HK-2 (cell line): Measurements from ENCODE around the gene ZNF618.
A peak's percentile ranks its signal among the peaks of the same experiment; 100 is the strongest.

Experiments used
- DNase-seq: peaks from one replicate; pipeline ENCODE4 v3.0.0-alpha.2; 2018; ENCODE audit not compliant: unreplicated experiment

The ZNF618 gene

DNA sequence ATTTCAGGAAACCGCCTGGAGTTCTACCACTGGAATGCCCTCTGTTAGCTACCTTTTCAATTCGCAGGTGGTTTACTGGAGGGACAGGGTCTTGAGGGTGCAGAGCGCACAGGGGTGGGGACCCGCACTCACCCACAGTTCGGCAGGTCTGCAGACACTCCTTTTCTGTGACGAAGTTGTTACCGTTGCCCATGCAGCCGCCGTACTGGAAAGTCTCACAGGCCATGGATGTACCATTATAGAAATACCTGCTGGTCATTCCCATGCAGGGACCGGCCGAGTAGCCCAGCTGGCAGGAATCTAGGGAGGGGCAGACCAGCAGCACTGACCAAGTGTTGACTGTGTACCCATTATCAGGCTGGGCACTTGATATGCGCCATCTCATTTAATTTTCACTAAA, 185.2 kb downstream of the ZNF618 start:
- no peak for DNase-seq

DNA sequence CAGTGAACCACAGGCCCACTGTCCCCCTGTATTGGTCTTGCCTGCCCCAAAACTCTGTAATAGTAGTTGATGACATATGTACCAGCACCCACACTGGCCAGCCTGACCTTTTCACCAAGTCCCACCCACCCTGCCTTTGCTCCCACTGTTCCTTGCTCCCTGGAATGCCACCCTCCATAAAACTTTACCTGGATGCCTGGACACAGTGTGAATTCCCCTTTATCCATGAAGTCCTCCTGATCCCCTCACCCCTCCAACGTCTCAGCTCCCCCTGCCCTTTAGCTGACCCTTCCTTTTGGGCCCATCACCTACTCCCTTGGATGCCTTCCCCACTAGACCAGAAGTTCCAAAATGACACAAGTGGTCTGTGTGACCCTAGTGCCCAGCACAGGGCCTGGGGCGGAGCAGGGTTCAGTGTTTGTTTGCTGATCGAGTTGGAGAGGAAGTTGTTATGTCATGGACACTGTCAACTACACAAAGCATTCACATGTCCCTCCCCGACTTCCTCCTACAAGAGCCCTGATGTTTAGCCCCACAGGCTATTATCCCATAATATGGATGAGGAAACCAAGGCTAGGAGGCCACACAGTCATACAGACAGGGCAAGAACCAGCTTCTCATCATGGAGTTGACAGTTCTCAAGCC, 185.8 kb downstream of the ZNF618 start:
- DNase-seq: no peak

- no peak for DNase-seq
Observed at GRCh38 chr9:114065304-114065703, 189.2 kb downstream of the ZNF618 start.

DNA sequence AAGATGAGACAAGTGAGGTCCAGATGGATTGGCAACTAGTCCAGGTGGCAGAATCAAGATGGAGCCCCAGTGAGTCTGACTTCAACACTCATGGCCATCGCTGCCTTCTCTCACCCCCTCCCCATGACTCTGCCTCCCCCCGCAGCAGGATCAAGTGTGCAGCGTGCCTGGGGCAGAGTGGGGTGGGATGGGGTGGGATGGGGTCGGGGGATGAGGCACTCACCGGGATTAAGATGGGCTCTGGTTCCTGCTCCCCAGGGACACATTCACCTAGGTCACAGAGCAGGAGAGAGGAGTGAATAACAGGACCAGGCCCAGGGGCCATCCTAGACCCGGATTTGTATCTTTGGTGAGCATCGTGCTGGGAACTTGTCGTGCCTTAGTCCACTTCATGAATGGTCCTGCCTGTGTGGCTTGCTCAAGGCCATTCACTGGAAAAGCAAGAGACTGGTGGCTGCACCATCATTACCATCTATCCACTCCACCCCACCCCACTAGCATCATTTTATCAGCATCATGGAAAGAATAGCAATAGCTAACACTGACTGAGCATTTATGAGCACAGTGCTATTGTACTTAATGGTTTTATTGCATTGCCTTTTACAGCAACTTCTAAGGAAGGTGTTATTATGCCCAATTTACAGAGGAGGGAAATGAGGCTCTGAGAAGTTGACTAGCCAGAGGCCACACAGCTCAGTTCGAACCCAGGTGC, 193.5 kb downstream of the ZNF618 start:
- no peak for DNase-seq

- no peak for DNase-seq
Observed at GRCh38 chr9:114070188-114071103, 194.3 kb downstream of the ZNF618 start.

GRCh38 chr9:114071197-114071795, 195.2 kb downstream of the ZNF618 start:
- DNase-seq: no peak

GRCh38 chr9:114072184-114073140, 196.4 kb downstream of the ZNF618 start:
- no peak for DNase-seq

DNA sequence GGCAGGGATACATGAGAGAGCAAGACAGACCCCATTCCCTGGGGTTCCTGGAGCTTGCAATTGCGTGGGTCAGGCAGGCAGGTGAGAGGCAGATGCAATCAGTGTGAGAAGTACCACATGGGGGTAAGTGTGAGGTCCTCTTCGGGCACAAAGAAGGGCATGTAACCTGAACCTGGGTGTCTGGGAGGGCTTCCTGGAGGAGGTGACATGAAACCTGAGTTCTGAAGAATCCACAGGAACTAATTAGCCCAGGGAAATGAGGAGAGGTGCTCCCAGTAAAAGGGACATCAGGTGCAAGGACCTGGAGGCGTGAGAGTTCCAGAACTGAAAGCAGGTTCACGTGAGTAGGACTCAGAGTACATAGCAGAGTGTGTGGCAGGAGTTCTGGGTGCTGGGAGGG, 199.5 kb downstream of the ZNF618 start:
- DNase-seq: no peak

DNA sequence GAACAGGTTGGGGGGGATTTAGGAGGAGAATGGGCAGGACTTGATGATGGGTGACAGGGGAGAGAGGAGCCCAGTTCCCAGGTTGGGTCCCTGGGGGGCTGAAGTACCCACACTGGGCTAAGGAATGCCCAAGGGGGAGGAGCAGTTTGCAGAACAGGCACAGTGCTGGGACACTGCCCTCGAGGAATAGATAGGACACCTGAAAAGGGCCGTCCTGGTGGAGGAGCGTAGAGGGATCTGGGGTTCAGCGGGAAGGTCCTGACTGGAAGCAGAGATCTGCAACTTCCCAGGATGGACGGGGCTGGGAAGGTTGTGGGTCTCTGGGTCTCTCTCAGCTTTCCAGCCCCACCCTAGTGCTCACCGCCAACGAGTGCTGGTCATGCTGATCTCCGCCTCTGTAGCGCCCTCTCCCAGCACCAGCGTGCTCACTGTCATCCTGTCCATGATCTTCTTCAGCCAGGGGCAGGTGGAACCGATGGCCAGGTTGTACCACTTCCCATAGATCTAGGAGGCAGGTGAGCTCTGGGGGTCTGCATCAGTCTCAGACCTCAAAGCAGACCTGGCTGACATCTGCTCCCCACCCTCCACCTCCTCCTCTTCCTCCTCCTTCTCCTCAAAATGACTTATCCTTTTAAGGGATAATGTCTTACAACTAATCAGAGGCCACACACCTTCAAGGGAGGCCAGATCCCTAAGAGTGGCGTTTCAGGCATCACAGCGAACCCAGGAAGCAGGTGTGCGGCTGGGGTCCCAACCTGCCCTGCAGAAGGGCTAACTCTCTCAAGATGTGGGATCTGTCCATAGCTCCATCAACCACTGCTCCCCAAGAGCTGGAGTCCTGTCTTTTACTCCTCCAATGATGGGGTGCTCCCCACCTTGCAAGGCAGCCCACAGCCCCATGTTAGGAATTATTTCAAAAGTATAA, 200.4 kb downstream of the ZNF618 start:
- DNase-seq: no peak

DNA sequence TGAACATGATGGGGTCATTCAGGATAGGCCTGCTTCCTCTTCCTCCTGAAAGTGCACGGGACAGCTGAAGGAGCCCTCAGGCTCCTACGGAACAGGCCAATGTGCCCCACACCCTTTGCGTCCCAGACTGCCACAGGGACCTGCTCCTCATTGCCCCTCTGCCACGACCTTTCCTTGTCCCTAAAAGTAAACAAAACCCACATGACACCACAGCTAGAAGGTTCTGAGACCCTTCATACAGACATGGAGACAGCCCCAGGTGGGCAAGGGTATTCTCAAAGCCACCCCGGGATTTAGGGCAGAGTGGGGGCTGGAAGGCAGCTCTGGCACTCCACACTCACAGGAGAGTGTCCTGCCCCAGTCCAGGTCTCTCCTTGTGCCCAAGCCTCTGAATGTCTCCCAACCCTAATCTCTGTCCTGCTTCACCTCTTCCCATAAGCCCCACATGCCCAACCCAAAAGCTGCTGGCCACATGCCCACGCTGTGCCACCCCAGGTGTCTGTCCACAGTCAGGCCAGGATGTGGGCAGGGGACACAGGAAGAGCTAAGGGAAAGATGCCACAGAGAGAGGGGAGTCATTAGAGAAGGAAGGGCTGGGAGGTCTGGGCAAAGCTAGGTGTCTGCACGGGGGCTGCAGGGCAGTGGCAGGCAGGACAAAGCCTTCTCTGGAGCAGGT, 201.2 kb downstream of the ZNF618 start:
- DNase-seq: no peak

DNA sequence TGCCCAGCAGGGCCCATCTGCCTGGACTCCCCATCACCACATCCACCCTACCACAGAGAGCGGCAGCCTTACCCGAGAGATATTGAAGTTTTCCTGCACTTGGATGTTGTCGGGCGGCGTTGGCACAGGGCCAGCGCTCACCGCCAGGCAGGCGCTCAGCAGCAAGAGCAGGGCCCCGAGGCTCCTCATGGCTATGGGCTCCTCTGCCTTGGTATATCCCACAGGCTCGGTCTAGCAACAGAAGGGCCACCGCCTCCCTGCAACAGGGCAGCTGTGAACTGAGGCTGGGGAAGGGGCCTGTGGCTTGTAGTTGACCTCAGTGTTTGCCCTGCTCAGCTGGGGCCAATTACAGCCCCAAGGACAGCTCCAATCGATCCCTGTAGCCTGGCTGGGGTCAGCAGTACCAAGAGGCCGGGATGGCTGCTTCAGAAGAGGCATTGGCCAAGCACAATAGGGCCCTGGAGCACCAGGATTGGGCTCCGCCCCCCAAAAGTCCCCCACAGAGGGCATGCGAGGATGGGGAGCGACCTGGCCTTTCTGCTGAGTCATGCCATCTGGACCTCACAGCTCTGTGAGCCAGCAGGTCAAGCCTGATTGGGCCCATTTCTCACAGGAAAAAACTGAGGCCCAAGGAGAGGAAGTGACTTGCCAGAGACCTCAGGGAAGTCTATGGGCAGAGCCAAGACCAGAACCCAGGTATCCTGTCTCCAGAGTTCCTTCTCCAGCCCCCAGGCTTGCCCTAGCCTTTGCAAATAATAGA, 202.1 kb downstream of the ZNF618 start, which contains the start of gene AMBP:
Gene AMBP (minus strand): TSS at position 280 of the 760 bp plus-strand sequence. CDS start 91 bp downstream, at position 189.
- no peak for DNase-seq

DNA sequence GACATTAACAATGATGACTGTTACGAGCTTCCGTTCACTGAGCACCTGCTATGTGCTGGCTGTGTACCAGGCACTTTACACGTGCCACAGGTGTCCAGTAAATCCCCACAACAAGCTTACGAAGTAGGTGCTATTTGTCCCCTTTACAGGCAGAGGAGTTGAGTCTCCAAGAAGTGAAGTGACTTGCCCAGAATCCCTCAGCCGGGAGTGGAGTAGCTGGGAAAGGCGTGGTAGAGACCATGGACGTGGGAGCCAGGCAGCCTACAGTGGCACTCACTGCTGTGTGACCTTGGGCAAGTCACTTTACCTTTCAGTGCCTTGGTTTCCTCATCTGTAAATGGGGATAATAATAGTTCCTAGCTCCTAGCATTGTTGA, 202.7 kb downstream of the ZNF618 start:
- no peak for DNase-seq

- DNase-seq: no peak
Observed at GRCh38 chr9:114080195-114080772, 204.2 kb downstream of the ZNF618 start.

DNA sequence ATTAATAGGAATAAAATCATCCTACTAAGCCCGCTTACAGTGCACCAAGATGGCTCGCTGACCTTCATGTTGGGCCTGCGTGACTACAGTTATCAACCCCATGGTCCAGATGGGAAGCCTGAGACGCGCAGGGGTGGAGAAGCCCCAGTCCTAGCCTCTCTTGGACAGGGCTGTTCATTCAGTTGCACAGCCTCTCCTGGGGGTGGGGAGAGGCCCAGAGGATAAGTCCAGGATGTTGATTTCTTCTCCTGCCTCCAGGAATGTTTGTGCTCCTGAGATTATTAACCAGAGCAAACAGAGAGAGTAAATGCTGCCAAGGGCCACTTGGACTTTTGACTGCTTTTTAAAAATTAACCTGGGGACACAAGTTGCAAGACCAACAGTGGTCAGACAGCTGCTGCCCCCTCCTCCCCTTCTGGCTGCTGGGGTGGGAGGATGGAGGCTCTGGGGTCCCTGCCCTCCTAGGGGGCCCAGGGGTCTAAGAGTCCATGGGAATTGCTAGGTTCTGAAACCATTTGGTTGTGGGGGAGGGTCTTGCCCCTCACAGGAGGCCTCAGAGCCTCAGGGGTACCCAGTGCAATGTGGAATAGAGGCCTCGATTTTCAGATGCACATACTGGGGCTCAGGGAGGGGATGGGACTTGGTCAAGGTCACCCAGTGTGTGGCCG, 204.8 kb downstream of the ZNF618 start:
- DNase-seq: peak; percentile 49

DNA sequence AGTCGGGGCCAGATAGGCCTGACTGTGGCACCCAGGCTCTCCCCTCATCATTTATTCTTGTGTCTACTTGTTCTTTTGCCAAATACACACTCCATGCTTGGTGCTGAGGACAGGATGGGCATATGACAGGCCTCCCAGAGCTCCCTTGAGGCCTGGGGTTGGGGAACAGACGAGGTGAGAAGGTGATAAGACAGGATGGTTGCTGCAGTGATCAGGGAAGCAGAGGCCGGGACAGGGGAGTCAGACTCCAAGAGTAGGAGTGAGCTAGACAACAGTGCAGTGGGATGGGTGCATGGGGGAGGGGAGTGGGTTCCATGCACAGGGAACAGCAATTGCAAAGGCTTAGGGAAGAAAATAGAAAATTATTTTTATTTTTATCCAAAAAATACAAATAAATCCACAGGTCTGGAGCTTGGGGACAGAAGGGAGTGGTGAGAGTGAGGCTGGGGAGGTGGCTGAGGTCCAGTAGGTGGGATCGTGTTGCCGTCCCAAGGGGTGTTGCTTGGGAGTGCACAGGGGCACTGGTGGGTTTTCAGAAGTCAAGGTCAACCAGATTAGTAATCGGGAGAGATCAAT, 205.4 kb downstream of the ZNF618 start:
- no peak for DNase-seq

DNA sequence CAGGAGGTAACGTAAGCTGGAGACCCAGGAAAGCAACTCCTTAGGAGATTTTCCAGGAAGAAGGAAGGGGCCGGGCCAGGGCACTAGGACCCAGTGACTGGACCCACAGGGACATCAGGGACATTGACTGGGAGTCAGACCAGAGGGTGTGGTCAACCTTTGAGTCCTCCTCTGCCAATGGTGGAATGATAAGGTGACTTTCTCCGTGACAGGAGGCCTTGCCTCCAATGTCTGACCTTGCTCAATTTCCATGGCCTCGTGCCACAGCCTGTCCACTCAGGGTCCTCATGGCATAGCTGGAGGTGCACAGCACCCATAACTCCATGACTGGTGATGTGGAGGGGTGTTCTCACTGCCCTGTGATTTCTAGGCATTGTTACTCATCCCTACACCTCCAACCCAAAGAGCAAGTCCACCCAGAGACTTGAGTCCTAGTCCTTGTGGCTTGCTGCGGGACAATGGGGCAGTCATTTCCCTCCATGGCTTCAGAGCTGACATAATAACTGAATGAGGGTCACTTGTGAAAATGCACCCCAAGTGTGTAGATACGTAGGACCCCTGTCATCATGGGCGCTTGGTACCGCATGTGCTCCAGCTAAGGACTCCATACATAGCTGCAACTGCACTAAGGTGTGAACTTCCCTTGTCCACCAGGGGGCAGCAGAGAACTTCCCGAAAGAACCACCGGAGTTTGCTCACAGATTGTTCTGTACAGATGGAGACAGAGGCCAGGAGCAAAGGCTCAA, 206.1 kb downstream of the ZNF618 start:
- DNase-seq: peak; percentile 90
